Lower leg skin (tissue), 3 donors: Measurements from ENCODE around the gene SRRM5.

Experiments
- CTCF ChIP-seq, 3 donors: fragments of 450-650 bp; IDR thresholded peaks; one replicate each; pipeline ENCODE4 v1.5.1; 2016; ENCODE audit warnings: antibody characterized with exemption in 3 of 3, mild to moderate bottlenecking in 3 of 3, moderate library complexity in 2 of 3
- POLR2A ChIP-seq, 2 donors: fragments of 450-650 bp; IDR thresholded peaks; one replicate each; pipeline ENCODE4 v1.6.1; 2016 to 2017; ENCODE audit warnings: antibody characterized with exemption in 2 of 2, mild to moderate bottlenecking in 1 of 2, moderate library complexity in 1 of 2

GRCh38 chr19:43618921-43619261 is 7.0 kb downstream of the SRRM5 start:
- TF ChIP-seq CTCF (IDR thresholded peaks at IDR 0.05) (no peak), POLR2A (IDR thresholded peaks at IDR 0.05) (no peak)
